ENCODE results near the gene ADGRV1. TPM values are rescaled to one million over a fixed set of nuclear protein-coding genes. Genes with fewer than 3 reads are reported as not detected.

The ADGRV1 gene
- polyA plus RNA-seq, 3 donors = 0.18 to 0.33 TPM; not detected in 1

- Mint-ChIP-seq H3K36me3 (no peaks in the 10 kb centered on the region), H3K27me3 (ENCODE audit: low read depth in 3 of 3) (no peaks in the 10 kb centered on the region), H3K4me1 (peaks cover 2% of the 10 kb centered on the region), H3K4me3 (no peak overlapping the region), H3K9me3 (peaks cover 0 to 2% (median 0%) of the 10 kb centered on the region in 7 donors), H3K27ac (no peak overlapping the region)
- H4K20me1 ChIP-seq (ENCODE audit: insufficient read depth, low read length) = no peaks in the 10 kb centered on the region
- DNase-seq = no peak
- H3K4me1 ChIP-seq (ENCODE audit: control insufficient read depth in 1 of 2, insufficient read depth in 2 of 2, low read length in 2 of 2) = no peaks in the 10 kb centered on the region
- no peaks in the 10 kb centered on the region for H3K36me3 ChIP-seq (replicated peaks in 1 of 2; ENCODE audit: control insufficient read depth in 1 of 2, insufficient read depth in 2 of 2, low read length in 2 of 2)
- H3K9ac ChIP-seq (ENCODE audit: insufficient read depth, low read length, poor library complexity, severe bottlenecking) = no peak overlapping the region
- H3K4me2 ChIP-seq (replicated peaks; ENCODE audit: extremely low read depth, low read length, poor library complexity, severe bottlenecking) = no peak overlapping the region
- no peaks in the 10 kb centered on the region for H3K27me3 ChIP-seq (ENCODE audit: control insufficient read depth in 2 of 2, insufficient read depth in 2 of 2, low read length in 2 of 2)
- no peak overlapping the region for H3K27ac ChIP-seq (ENCODE audit: low read depth in 1 of 2, low read length in 2 of 2)
- no peaks in the 10 kb centered on the region for H3K79me2 ChIP-seq (ENCODE audit: insufficient read depth, low read length)
- H3K9me3 ChIP-seq (replicated peaks in 1 of 2; ENCODE audit: control insufficient read depth in 1 of 2, insufficient read depth in 1 of 2, low read length in 2 of 2) = no peaks in the 10 kb centered on the region
- intact Hi-C loops (cut with micrococcal nuclease) = no loop called here
- no peak overlapping the region for H3K4me3 ChIP-seq (replicated peaks in 1 of 3; ENCODE audit: low read depth in 2 of 3, low read length in 3 of 3)
- no peak for TF ChIP-seq CTCF (IDR thresholded peaks at IDR 0.05)
- no peak overlapping the region for H2AFZ ChIP-seq (ENCODE audit: insufficient read depth, low read depth, low read length, poor library complexity, severe bottlenecking)
These were observed 385.5 kb downstream of the ADGRV1 start for GRCh38 chr5:90944116-90944515.

GRCh38 chr5:90947667-90948066, 389.1 kb downstream of the ADGRV1 start:
- Mint-ChIP-seq H3K27ac (no peak overlapping the region), H3K4me1 (no peaks in the 10 kb centered on the region), H3K27me3 (ENCODE audit: low read depth in 3 of 3) (no peaks in the 10 kb centered on the region), H3K4me3 (no peak overlapping the region), H3K9me3 (peaks cover 0 to 2% (median 0%) of the 10 kb centered on the region in 7 donors), H3K36me3 (no peaks in the 10 kb centered on the region)
- no peak overlapping the region for H3K4me2 ChIP-seq (replicated peaks; ENCODE audit: extremely low read depth, low read length, poor library complexity, severe bottlenecking)
- intact Hi-C loops (cut with micrococcal nuclease) = no loop called here
- H3K4me3 ChIP-seq (replicated peaks in 1 of 3; ENCODE audit: low read depth in 2 of 3, low read length in 3 of 3) = no peak overlapping the region
- WGBS (ENCODE audit: insufficient coverage) = no CpG with 5 or more reads among the region's 1 CpG
- no peak for DNase-seq
- H3K27me3 ChIP-seq (ENCODE audit: control insufficient read depth in 2 of 2, insufficient read depth in 2 of 2, low read length in 2 of 2) = no peaks in the 10 kb centered on the region
- H3K27ac ChIP-seq (ENCODE audit: low read depth in 1 of 2, low read length in 2 of 2) = no peak overlapping the region
- no peaks in the 10 kb centered on the region for H3K79me2 ChIP-seq (ENCODE audit: insufficient read depth, low read length)
- TF ChIP-seq CTCF (IDR thresholded peaks at IDR 0.05) = no peak
- no peaks in the 10 kb centered on the region for H3K9me3 ChIP-seq (replicated peaks in 1 of 2; ENCODE audit: control insufficient read depth in 1 of 2, insufficient read depth in 1 of 2, low read length in 2 of 2)
- no peaks in the 10 kb centered on the region for H3K36me3 ChIP-seq (replicated peaks in 1 of 2; ENCODE audit: control insufficient read depth in 1 of 2, insufficient read depth in 2 of 2, low read length in 2 of 2)
- H3K4me1 ChIP-seq (ENCODE audit: control insufficient read depth in 1 of 2, insufficient read depth in 2 of 2, low read length in 2 of 2) = no peaks in the 10 kb centered on the region
- H2AFZ ChIP-seq (ENCODE audit: insufficient read depth, low read depth, low read length, poor library complexity, severe bottlenecking) = no peak overlapping the region
- H4K20me1 ChIP-seq (ENCODE audit: insufficient read depth, low read length) = no peaks in the 10 kb centered on the region
- H3K9ac ChIP-seq (ENCODE audit: insufficient read depth, low read length, poor library complexity, severe bottlenecking) = no peak overlapping the region

All from CD14-positive monocyte (primary cell).